HCT116 (cell line): ENCODE measurements around the gene LRP1B. TPM values are rescaled to one million over a fixed set of nuclear protein-coding genes. Genes with fewer than 3 reads are reported as not detected.

Experiments
- ATAC-seq: fragments of 200-7000 bp; cut with Tn5 transposase; 2 replicates; pipeline ENCODE4 v1.9.1; 2020; ENCODE audit warnings: mild to moderate bottlenecking, moderate library complexity
- BruUV-seq: library from RNA; stranded (reverse); fragments of 400-500 nt; replicated peaks from 2 replicates; lab custom pipeline; 2021; lab: Mats Ljungman, UMichigan
- CTCF ChIA-PET: fragments of 300-600 bp; sonication (Branson Sonifier 250); formaldehyde crosslinking; loops from one replicate; lab custom pipeline; 2021; ENCODE audit warnings: antibody characterized with exemption; lab: Charles Lee
- POLR2A ChIA-PET: fragments of 300-600, 350-600 bp; sonication (Branson Sonifier 250); formaldehyde crosslinking; loops from one replicate; lab custom pipeline; 2021; ENCODE audit warnings: antibody characterized with exemption; lab: Charles Lee
- RAD21 ChIA-PET, 2 experiments: fragments of 300-600 bp; sonication (Branson Sonifier 250); formaldehyde crosslinking; loops; one replicate each; lab custom pipeline; 2023; ENCODE audit warnings: low total read pairs in 2 of 2; ENCODE audit not compliant: uncharacterized antibody in 2 of 2, unreplicated experiment in 2 of 2, low non-redundant PET in 1 of 2; lab: Charles Lee
- DNase-seq: peaks from one replicate; pipeline ENCODE4 v3.0.0-alpha.2; 2010; ENCODE audit warnings: low read depth, low spot score
- H2AFZ ChIP-seq: fragments of 200-600 bp; shearing (Covaris generic), sonication (generic); 2 replicates; pipeline ENCODE4 v1.6.1; 2017; ENCODE audit warnings: low read depth, mixed run types, mixed read lengths, antibody characterized with exemption, low read length; ENCODE audit not compliant: poor library complexity, severe bottlenecking
- H3K27ac ChIP-seq: 2 replicates; pipeline ENCODE4 v1.5.1; 2012; ENCODE audit warnings: low read depth, low read length
- H3K27me3 ChIP-seq: fragments of 200-600 bp; sonication (generic); 2 replicates; pipeline ENCODE4 v1.6.1; 2016; ENCODE audit warnings: mixed run types, low read length, mixed read lengths; ENCODE audit not compliant: insufficient read depth
- H3K36me3 ChIP-seq, 2 experiments: fragments of 200-500 bp in 1 of 2; fragments of 200-600 bp in 1 of 2; sonication (Bioruptor generic) in 1 of 2; sonication (generic) in 1 of 2; 2 replicates each; pipeline versions ENCODE4 v1.5.1 to v1.6.1; 2014 to 2016; ENCODE audit warnings: low read length in 2 of 2, inconsistent platforms in 1 of 2, mixed read lengths in 1 of 2, mixed run types in 1 of 2; ENCODE audit not compliant: insufficient read depth in 2 of 2, control insufficient read depth in 1 of 2
- H3K4me1 ChIP-seq, 2 experiments: fragments of 200-600 bp in 1 of 2; sonication (generic) in 1 of 2; 2 replicates each; pipeline versions ENCODE4 v1.5.1 to v1.6.1; 2012 to 2017; ENCODE audit warnings: low read length in 2 of 2, inconsistent platforms in 1 of 2, mild to moderate bottlenecking in 1 of 2, mixed read lengths in 1 of 2, mixed run types in 1 of 2, moderate library complexity in 1 of 2; ENCODE audit not compliant: insufficient read depth in 2 of 2, control insufficient read depth in 1 of 2
- H3K4me2 ChIP-seq: fragments of 200-600 bp; sonication (generic); 2 replicates; pipeline ENCODE4 v1.6.1; 2017; ENCODE audit warnings: mixed run types, low read length, mixed read lengths
- H3K4me3 ChIP-seq, 2 experiments: fragments of 200-600 bp in 1 of 2; sonication (generic) in 1 of 2; replicated peaks in 1 of 2; 2 replicates each; pipeline ENCODE4 v1.5.1; 2011 to 2016; ENCODE audit warnings: low read length in 2 of 2, control low read depth in 1 of 2, low read depth in 1 of 2, mild to moderate bottlenecking in 1 of 2, mixed read lengths in 1 of 2, mixed run types in 1 of 2
- H3K79me2 ChIP-seq: fragments of 200-600 bp; sonication (generic); 2 replicates; pipeline ENCODE4 v1.6.1; 2017; ENCODE audit warnings: mild to moderate bottlenecking, mixed run types, low read length, moderate library complexity, mixed read lengths; ENCODE audit not compliant: insufficient read depth
- H3K9ac ChIP-seq: fragments of 200-600 bp; sonication (generic); 2 replicates; pipeline ENCODE4 v1.6.1; 2016; ENCODE audit warnings: low read length, mixed read lengths
- H3K9me2 ChIP-seq: fragments of 200-600 bp; sonication (generic), shearing (Covaris generic); 2 replicates; pipeline ENCODE4 v1.6.1; 2017; ENCODE audit warnings: mixed run types, mild to moderate bottlenecking, moderate library complexity; ENCODE audit not compliant: insufficient read depth
- H3K9me3 ChIP-seq, 2 experiments: fragments of 200-500 bp in 1 of 2; fragments of 200-600 bp in 1 of 2; sonication (Bioruptor generic) in 1 of 2; sonication (generic) in 1 of 2; 2 replicates each; pipeline ENCODE4 v1.6.1; 2014 to 2017; ENCODE audit warnings: low read length in 2 of 2, mixed read lengths in 2 of 2, inconsistent platforms in 1 of 2, low read depth in 1 of 2, mild to moderate bottlenecking in 1 of 2, mixed run types in 1 of 2, moderate library complexity in 1 of 2; ENCODE audit not compliant: control insufficient read depth in 1 of 2, insufficient read depth in 1 of 2
- H4K20me1 ChIP-seq: fragments of 200-600 bp; sonication (generic), shearing (Covaris generic); 2 replicates; pipeline ENCODE4 v1.6.1; 2017; ENCODE audit warnings: mixed run types, mild to moderate bottlenecking, moderate library complexity; ENCODE audit not compliant: insufficient read depth
- CEBPB ChIP-seq: IDR thresholded peaks from 2 replicates; pipeline ENCODE4 v1.6.1; 2012; ENCODE audit warnings: low read depth
- EGR1 ChIP-seq: IDR thresholded peaks from 2 replicates; pipeline ENCODE4 v1.6.1; 2012; ENCODE audit warnings: low read depth
- ELF1 ChIP-seq: IDR thresholded peaks from 2 replicates; pipeline ENCODE4 v1.6.1; 2012; ENCODE audit warnings: low read depth, borderline replicate concordance
- EZH2 ChIP-seq: fragments of 200-600 bp; sonication (generic); IDR thresholded peaks from 2 replicates; pipeline ENCODE4 v1.6.1; 2017; ENCODE audit warnings: antibody characterized with exemption, mixed run types
- JUND ChIP-seq: IDR thresholded peaks from 2 replicates; pipeline ENCODE4 v1.6.1; 2012
- POLR2A ChIP-seq: IDR thresholded peaks from 2 replicates; pipeline ENCODE4 v1.7.0; 2011; ENCODE audit warnings: borderline replicate concordance; ENCODE audit not compliant: insufficient read depth, insufficient read length; ENCODE audit errors: extremely low read depth
- RAD21 ChIP-seq: IDR thresholded peaks from 2 replicates; pipeline ENCODE4 v1.6.1; 2012; ENCODE audit warnings: low read depth, mild to moderate bottlenecking
- SIN3A ChIP-seq: IDR thresholded peaks from 2 replicates; pipeline ENCODE4 v1.6.1; 2012; ENCODE audit warnings: low read depth
- TCF7L2 ChIP-seq: IDR thresholded peaks from 2 replicates; pipeline ENCODE4 v1.7.0; 2011; ENCODE audit warnings: borderline replicate concordance, inconsistent platforms; ENCODE audit not compliant: insufficient read depth, insufficient read length; ENCODE audit errors: extremely low read depth
- intact Hi-C: fragments of 100-400 bp; cut with micrococcal nuclease; formaldehyde crosslinking; loops from 2 replicates; pipeline ENCODE4 v1.10.0; 2022
- total RNA-seq: library from RNA; stranded (reverse); gene quantifications from one replicate; pipeline ENCODE4 v1.2.1, GENCODE V29; 2021; ENCODE audit not compliant: unreplicated experiment
- TF ChIP-seq, protein P1 (sequence below): IDR thresholded peaks from 2 replicates; pipeline ENCODE4 v1.6.1; 2011; ENCODE audit warnings: mild to moderate bottlenecking, low read length, moderate library complexity; ENCODE audit not compliant: insufficient replicate concordance; ENCODE audit errors: extremely low read depth
- TF ChIP-seq, protein P2 (sequence below): IDR thresholded peaks from 2 replicates; pipeline ENCODE4 v1.6.1; 2012
- TF ChIP-seq, protein P3 (sequence below): IDR thresholded peaks from 2 replicates; pipeline ENCODE4 v1.6.1; 2012
- TF ChIP-seq, protein P4 (sequence below): IDR thresholded peaks from 2 replicates; pipeline ENCODE4 v1.6.1; 2012; ENCODE audit warnings: low read depth
- TF ChIP-seq, protein P5 (sequence below), 3 experiments: fragments of 200-600 bp in 1 of 3; sonication (generic) in 1 of 3; IDR thresholded peaks in 2 of 3; conservative IDR thresholded peaks in 1 of 3; 2 replicates each; pipeline ENCODE4 v1.5.1; 2012 to 2017; ENCODE audit warnings: low read depth in 2 of 3, low read length in 2 of 3, antibody characterized with exemption in 1 of 3, borderline replicate concordance in 1 of 3, control low read depth in 1 of 3, mild to moderate bottlenecking in 1 of 3, mixed read lengths in 1 of 3, mixed run types in 1 of 3, moderate library complexity in 1 of 3; ENCODE audit not compliant: insufficient read depth in 1 of 3

Gene LRP1B
- total RNA-seq, 1 experiment from 2014 or later: 0.34 TPM

DNA sequence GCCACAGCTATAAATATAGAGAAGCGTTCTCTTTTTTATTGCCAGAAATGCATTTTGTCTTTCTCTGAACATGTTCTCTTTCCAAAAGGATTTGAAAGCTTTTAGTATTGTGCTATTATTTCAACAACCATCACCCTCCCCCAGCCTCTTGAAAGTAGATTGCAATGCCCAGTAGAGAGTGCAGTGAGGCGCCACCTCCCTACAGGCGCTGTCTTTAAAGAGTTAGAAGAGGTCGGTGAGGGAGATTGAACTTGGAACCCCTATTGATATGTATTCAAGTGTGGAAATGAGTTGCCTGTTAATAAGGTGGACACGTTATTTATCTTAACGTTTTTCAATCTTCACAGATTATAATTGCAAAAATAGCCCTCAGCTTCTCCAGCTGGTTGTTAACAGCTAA is 360.3 kb downstream of the LRP1B start:
- intact Hi-C loops: no loop called here
- H4K20me1 ChIP-seq: no peaks in the 10 kb centered on the region

More for the DNA sequence above, 360.3 kb downstream of the LRP1B start:
- Histone ChIP-seq H3K79me2 (no peaks in the 10 kb centered on the region), H3K4me2 (no peak overlapping the region), H2AFZ (no peak overlapping the region), H3K9me3 (no peaks in the 10 kb centered on the region), H3K4me3 (no peak overlapping the region), H3K27ac (no peak overlapping the region), H3K27me3 (no peaks in the 10 kb centered on the region), H3K9ac (no peak overlapping the region), H3K36me3 (no peaks in the 10 kb centered on the region), H3K9me2 (no peaks in the 10 kb centered on the region), H3K4me1 (no peaks in the 10 kb centered on the region)
- DNase-seq: no peak
- TF ChIP-seq, protein P1, sequence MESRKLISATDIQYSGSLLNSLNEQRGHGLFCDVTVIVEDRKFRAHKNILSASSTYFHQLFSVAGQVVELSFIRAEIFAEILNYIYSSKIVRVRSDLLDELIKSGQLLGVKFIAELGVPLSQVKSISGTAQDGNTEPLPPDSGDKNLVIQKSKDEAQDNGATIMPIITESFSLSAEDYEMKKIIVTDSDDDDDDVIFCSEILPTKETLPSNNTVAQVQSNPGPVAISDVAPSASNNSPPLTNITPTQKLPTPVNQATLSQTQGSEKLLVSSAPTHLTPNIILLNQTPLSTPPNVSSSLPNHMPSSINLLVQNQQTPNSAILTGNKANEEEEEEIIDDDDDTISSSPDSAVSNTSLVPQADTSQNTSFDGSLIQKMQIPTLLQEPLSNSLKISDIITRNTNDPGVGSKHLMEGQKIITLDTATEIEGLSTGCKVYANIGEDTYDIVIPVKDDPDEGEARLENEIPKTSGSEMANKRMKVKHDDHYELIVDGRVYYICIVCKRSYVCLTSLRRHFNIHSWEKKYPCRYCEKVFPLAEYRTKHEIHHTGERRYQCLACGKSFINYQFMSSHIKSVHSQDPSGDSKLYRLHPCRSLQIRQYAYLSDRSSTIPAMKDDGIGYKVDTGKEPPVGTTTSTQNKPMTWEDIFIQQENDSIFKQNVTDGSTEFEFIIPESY: no peak
- no peak for TF ChIP-seq TCF7L2
- TF ChIP-seq EGR1: no peak
- no peak for TF ChIP-seq EZH2
- TF ChIP-seq ELF1: no peak
- TF ChIP-seq CEBPB: no peak
- TF ChIP-seq, protein P2, sequence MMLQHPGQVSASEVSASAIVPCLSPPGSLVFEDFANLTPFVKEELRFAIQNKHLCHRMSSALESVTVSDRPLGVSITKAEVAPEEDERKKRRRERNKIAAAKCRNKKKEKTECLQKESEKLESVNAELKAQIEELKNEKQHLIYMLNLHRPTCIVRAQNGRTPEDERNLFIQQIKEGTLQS: no peak
- TF ChIP-seq, protein P3, sequence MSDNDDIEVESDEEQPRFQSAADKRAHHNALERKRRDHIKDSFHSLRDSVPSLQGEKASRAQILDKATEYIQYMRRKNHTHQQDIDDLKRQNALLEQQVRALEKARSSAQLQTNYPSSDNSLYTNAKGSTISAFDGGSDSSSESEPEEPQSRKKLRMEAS: no peak
- no peak for TF ChIP-seq SIN3A
- TF ChIP-seq, protein P4, sequence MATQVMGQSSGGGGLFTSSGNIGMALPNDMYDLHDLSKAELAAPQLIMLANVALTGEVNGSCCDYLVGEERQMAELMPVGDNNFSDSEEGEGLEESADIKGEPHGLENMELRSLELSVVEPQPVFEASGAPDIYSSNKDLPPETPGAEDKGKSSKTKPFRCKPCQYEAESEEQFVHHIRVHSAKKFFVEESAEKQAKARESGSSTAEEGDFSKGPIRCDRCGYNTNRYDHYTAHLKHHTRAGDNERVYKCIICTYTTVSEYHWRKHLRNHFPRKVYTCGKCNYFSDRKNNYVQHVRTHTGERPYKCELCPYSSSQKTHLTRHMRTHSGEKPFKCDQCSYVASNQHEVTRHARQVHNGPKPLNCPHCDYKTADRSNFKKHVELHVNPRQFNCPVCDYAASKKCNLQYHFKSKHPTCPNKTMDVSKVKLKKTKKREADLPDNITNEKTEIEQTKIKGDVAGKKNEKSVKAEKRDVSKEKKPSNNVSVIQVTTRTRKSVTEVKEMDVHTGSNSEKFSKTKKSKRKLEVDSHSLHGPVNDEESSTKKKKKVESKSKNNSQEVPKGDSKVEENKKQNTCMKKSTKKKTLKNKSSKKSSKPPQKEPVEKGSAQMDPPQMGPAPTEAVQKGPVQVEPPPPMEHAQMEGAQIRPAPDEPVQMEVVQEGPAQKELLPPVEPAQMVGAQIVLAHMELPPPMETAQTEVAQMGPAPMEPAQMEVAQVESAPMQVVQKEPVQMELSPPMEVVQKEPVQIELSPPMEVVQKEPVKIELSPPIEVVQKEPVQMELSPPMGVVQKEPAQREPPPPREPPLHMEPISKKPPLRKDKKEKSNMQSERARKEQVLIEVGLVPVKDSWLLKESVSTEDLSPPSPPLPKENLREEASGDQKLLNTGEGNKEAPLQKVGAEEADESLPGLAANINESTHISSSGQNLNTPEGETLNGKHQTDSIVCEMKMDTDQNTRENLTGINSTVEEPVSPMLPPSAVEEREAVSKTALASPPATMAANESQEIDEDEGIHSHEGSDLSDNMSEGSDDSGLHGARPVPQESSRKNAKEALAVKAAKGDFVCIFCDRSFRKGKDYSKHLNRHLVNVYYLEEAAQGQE: no peak
- TF ChIP-seq RAD21: no peak
- no peak for TF ChIP-seq JUND
- TF ChIP-seq, protein P5, sequence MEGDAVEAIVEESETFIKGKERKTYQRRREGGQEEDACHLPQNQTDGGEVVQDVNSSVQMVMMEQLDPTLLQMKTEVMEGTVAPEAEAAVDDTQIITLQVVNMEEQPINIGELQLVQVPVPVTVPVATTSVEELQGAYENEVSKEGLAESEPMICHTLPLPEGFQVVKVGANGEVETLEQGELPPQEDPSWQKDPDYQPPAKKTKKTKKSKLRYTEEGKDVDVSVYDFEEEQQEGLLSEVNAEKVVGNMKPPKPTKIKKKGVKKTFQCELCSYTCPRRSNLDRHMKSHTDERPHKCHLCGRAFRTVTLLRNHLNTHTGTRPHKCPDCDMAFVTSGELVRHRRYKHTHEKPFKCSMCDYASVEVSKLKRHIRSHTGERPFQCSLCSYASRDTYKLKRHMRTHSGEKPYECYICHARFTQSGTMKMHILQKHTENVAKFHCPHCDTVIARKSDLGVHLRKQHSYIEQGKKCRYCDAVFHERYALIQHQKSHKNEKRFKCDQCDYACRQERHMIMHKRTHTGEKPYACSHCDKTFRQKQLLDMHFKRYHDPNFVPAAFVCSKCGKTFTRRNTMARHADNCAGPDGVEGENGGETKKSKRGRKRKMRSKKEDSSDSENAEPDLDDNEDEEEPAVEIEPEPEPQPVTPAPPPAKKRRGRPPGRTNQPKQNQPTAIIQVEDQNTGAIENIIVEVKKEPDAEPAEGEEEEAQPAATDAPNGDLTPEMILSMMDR (IDR thresholded peaks at IDR 0.05 in 2 of 3, conservative IDR thresholded peaks at IDR 0.05 in 1 of 3; ENCODE audit: borderline replicate concordance in 1 of 3, insufficient read depth in 1 of 3, low read depth in 2 of 3, low read length in 2 of 3): no peak
- TF ChIP-seq POLR2A: no peak
- ChIA-PET RAD21 (no interaction called here), CTCF (no interaction called here), POLR2A (no interaction called here)
- no TSS peak for BruUV-seq
- no peak for ATAC-seq
